Measurements from ENCODE around the gene MLLT10.

MLLT10 gene

DNA sequence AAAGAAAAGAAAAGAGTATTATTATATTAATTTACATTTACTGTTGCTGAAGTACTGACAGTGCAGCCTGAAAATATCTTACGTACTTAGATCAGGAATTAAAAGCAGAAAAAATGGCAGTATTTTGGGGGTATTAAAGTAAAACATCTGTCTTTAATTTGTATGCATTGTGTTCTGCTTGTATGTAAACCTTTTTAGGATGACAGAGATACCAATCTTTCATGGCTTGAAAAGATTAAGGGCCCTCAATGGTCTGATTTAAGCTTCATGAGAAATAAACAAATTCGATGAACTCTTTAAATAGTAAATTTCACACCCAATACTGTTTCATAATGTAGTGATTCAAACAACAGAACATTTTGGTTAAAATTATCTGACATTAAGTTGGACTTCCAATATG, 116.3 kb downstream of the MLLT10 start:
- DNase-seq, result no peak

DNA sequence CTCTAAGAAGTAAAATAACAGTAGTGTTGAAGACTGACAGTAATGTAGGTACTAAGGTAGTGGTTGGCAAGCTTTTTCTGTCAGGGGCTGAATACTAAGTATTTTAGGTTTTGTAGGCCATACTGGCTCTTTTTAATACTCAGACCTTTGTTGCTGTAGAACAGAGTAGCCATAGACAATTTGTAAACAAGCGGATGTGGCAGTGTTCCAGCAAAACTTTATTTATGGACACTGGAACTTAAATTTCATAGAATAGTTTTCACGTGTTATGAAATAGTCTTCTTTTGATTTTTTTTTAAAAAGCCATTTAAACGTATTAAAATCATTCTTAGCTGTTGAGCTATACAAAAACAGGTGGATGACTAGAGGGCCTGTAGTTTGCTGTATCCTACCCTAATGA, 121.2 kb downstream of the MLLT10 start:
- DNase-seq, result no peak

DNA sequence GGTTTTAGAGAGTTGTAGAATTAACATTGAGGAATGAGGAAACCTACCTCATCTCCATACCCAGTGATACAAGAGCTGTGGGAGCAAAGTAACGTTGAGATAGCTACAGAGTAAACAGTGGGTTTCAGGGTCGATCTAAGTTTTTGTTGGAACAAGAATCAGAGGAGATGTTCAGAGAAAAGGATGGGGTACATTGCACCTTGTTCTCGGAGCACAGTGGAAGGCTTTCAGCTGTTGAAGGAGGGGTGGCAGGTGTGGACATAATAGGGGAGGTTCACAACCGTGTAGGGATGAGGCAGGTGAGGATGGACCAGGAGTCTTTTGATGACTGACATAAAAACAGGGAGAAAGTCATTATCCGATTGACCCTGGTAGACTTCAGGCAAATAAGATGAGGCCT, 121.7 kb downstream of the MLLT10 start:
- no peak for DNase-seq

DNA sequence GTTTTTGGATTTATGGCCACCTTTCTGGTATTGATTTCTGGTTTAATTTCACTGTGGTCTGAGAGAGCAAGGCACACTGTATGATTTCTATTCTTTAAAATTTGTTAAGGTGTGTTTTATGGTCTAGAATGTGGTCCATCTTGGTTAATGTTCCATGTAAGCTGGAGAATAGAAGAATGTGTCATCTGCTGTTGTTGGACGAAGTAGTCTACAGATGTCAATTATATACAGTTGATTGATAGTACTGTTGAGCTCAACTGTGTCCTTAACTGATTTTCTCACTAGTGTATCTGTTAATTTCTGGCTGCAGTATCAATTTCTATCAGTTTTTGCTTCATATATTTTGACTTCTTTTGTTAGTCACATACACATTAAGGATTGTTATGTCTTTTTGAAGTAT, 127.1 kb downstream of the MLLT10 start:
- DNase-seq, result no peak

DNA sequence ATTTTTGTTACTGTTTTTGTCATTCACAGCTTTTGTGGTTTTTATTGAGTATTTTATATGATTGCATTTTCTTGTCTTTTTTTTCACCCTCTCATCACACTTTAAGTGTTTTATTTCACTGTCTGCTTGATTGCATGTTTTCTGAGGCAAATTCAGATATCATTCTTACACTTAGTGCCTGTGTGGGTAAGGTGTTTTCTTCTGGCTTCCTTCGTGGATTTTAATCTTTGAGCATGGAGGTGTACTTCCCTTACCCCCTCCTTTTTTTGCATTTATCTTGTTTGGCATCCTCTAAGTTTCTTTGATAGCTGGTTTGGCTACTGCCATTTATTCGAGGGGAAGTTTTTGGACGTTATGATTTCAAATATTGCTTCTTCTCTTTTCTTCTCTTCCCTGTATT, 127.9 kb downstream of the MLLT10 start:
- no peak for DNase-seq

DNA sequence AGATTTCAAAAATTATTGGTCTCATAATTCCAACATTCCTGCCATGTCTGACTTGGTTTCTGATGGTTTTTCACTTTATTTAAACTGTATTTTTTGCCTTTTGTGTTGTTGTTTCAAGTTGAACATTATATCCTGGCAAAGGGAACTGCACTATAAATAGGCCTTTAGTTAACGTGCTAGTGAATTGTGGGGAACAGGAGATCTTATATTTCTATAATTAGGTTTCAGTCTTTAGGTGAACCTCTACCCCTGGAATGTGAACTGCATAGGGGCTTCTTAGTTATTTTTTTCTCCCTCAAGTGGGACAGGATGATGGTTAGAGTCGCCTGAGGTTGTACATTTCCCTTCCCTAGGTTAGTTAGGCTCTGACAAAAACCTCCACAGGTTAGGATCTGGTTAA, 128.6 kb downstream of the MLLT10 start:
- no peak for DNase-seq

DNA sequence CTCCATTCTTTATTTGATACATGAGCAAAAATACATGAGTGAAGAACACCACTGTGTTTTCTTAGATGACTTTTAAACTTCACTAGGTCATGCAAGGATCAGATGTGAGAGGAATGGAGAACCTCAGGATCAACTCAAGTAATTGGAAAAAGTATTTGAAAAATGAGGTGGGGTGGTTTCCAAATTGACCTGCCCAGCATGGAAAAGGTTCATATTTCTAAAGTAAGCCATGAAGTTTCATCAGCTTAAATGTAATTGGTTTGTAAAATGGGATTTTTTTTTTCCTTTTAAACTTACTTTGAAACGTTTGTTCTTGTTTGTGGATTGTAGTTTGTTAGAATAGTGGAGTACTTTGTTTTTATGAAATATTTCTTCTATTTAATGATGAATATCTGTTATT, 134.8 kb downstream of the MLLT10 start:
- DNase-seq, result no peak

DNA sequence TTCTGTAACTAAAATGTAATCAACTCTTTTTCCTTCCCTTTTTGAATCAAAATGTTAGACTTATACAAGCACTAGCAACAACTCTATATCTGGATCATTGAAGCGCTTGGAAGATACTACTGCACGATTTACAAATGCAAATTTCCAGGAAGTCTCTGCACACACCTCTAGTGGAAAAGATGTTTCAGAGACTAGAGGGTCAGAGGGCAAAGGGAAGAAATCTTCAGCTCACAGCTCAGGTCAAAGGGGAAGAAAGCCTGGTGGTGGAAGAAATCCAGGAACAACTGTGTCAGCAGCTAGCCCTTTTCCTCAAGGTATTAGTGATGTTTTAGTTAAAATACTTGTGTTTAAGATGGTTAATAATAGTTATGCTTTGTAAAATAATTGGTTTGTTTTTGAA, 136.4 kb downstream of the MLLT10 start:
- no peak for DNase-seq

DNA sequence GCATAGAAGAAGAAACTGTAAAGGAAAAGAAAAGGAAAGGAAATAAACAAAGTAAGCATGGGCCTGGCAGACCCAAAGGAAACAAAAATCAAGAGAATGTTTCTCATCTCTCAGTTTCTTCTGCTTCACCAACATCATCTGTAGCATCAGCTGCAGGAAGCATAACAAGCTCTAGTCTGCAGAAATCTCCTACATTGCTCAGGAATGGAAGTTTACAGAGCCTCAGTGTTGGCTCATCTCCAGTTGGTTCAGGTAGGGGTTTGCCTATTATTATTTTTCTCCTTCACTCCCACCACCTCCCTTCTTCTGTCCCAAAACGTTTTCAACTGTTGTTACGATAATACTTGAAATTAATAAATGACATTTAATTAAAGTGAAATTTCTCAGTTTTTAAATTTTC, 139.6 kb downstream of the MLLT10 start:
- no peak for DNase-seq

DNA sequence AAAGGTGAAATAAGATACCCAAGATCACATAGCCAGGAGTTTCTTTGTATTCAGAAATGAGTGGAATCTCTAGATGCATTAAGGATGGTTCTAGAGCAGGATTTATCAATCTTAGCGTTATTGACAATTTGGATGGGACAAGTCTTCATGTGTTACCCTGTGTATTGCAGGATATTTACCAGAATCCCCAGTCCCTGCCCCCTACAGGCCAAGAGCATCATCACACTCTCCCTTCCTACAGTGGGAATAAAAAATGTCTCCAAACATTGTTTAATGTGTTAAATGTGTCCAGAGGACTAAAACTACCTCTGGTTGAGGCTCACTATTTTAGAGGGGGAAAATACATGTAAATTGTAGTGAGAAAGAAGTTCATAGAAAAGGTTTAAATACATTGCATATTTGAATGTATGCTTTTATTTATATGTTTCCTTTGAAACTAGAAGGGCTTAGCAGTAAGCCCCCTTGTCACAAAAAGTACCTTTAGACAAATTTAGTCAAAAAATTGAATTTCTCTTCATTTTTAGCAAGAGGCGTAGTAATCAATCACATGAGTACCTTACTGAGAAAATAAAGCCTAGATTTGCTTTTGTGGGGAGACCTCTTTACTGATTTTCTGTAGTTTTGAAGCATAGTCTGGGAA, 141.2 kb downstream of the MLLT10 start:
- DNase-seq, result no peak

DNA sequence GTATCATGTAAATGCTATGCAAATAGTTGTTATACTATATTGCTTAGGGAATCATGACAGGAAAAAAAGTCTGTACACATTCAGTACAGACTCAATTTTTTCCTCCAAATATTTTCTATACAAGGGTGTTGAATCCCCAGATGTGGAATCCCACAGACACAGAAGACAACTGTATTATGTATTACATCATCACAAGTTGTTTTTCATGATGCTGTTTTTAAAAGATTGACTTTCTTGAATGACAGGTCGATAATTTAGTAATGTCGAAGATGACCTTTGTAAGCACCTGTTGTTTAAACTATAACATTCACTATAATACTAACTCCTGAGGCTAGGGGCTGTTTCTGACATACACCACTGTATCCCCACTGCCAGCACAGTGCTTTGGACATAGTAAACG, 143.5 kb downstream of the MLLT10 start:
- no peak for DNase-seq

DNA sequence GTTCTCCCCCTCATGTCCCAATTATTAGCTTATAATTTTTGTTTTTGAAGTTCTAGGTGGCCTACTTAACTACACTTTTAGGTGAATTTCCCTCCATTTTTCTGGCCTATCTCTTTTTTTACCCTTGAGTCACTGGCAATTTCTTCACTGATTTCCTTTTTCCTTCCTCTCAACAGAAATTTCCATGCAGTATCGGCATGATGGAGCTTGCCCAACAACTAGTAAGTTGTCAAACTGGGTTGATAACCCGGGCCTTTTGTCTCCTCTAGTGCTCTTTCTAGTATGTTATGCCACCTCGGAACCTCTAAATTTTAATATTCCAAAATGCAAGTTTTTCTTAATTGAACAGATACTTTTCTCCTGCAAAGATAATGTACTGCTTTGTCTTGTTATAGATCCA, 147.1 kb downstream of the MLLT10 start:
- DNase-seq, result no peak

DNA sequence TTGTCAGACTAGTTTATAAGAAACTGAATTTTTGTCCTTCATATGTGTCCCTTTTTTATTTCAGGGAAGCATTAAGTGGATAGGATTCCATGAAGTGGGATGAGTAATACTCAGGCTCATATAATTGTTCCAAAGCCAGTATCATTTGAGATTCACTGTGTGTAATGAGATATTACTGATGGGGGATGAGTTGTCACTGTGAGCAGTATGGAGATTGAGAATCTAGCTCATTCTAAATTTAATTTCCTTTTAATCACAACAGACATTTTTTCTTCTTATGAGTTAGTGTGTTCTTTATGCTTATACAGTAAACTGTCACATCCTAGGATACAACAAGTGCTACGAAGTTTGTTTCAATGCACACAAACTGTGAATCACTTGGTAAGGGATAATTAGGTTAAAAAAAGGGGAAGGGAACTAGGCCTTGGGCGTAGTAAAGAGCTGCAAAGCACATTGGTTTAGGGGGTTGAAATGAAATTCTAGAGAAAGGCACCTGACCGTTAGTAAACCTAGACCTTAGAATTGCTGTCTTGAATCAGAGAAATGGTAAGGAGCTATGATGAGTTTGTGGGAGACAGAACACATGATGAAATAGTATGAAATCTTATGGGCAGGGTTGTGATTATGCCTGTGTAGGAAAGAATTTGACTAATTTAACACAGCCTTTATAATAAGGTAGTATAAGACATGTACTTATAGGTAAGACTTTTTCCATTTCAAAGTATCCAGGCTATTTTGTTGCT, 153.4 kb downstream of the MLLT10 start:
- no peak for DNase-seq

DNA sequence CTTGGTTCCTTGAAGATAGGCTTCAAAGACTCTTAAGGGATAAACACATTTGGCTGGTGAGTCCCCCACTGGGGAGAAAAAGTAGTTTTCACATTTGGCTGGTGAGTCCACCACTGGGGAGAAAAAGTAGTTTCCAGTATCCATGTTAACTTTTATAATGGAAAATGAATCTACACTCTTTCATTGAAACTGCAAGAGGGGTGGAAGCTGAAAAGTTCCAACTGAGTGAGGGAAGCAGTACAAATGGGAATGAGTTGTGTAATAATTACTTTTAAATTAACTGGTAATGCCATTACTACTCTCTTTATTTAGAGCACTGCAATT, 153.9 kb downstream of the MLLT10 start:
- DNase-seq, result no peak

DNA sequence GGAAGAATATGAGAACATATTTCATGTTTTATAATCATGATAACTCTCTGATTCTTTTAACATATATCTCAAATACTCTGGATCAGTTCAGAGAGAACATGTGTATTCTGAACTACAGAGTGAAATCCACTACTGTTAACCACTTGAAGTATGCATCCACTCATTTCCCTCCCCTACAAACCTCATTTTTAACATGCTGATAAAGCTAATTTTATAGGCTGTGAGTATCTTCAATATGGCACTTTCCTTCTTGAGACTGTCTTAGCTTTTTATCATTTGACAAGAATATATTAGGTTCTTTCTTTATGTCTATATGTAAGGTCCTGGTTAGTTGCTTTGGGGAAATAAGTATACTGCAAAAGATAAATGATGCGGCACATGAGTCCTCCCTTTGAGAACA, 154.8 kb downstream of the MLLT10 start:
- no peak for DNase-seq

DNA sequence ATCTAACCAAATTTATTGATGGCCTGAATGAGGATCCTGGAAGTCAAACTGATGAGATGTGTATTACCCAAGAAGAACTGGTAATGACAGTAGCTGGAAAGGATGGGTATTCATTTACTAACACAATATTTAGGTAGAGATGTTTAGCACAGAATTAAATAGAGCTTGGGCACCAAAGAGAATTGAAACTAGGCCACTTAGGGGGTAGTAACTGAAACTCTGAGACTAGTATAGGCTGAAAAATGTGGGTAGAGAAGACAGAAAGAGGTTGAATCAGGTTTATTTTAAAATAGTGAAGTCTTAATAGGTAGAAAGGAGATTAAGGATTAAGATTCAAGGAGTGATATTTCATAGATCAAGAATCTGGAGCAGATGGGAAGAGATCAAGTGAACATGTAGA, 155.8 kb downstream of the MLLT10 start:
- no peak for DNase-seq

DNA sequence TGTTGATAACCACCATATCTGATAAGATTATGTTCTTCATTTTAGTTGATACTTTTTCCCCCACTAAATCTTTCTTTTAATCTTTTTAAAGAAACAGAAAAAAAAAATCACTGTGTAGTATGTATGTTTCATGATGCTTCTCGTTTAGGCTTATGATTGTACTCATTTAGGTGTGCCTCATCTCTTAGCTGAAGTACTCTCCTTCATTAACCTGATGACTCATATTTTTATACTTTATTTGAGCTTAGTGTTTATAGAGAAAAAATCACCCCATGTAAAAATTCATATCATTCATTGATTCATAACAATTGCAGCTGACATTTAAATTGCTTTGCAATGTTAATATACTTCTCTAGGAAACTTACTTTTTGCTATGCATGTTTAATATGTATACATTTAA, 158.9 kb downstream of the MLLT10 start:
- no peak for DNase-seq

DNA sequence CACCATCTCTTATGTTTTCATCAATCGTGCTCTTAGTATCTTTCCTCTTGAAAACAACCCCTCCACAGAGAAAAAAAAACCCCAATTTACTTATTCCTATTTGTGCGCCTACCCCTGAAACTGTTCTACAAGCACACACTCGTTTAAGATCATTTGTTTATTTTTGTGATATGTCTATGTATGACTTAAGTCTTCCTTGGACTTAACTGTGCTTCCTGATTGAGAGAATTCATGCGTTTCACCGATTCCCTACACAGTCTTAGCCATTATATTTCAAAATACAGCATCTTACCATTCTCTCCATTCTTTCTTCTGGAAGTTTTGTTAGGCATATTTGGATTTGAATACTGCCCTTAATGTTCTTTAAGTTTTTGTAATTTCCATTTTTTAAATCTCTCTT, 159.4 kb downstream of the MLLT10 start:
- DNase-seq, result no peak

DNA sequence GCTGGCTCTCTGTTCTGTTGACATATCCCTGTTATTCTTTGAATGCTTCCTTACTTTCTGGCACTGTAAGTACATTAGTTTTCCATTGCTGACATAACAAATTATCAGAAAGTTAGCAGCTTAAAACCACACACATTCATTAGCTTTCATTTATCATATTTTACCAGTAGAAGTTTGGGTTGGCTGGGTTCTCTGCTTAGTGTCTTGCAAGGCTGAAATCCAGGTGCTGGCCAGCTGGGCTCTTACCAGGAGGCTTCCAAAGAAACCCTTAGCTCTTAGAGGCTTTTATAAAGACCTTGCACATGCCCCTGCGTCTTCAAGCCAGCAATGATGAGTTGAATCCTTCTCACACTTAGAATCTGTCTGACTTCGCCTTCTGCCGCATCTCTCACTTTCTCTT, 160.6 kb downstream of the MLLT10 start:
- DNase-seq, result no peak

DNA sequence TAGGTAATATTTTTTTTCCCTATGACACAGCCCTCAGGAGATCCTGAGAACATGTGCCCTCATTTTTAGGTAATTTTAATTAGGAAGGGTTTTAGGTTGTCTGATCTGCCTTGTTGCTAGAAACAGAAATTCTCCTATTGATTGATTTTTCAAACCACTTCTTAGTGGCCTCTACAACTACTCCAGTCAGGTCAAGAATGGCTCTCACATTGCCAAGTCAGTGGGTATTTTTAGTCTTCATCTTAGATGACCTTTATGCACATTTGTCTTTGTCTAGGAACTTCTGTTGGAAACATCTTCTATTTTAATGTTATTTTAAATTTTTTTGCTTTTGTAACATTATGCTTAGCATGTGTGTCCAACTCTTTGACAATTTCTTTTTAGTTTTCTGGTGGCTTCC, 162.3 kb downstream of the MLLT10 start:
- no peak for DNase-seq

DNA sequence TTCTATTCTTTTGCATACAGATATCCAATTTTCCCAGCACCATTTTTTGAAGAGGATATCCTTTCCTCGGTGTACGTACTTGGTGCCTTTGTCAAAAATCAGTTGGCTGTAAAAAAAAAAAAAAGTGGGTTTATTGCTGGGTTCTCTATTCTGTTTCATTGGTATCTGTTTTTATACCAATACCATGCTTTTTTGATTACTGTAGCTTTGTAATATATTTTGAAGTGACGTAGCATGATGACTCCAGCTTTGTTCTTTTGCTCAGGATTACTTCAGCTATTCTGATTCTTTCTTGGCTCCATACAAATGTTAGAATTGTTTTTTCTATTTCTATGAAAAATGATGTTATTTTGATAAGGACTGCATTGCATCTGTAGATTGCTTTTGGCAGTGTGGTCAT, 165.5 kb downstream of the MLLT10 start:
- DNase-seq, result no peak

DNA sequence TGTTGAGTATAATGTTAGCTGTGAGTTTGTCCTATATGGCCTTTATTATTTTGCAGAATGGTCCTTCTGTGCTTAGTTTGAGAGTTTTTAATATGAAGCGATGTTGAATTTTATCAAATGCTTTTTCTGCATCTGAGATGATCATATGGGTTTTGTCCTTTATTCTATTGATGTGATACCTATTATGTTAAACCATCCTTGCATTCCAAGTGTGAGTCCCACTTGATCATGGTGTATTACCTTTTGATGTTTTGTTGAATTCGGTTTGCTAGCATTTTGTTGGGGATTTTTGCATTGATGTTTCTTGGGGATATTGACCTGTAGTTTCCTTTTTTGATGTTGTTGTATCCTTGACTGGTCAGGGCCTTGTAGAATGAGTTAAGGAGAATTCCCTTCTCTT, 166.4 kb downstream of the MLLT10 start:
- DNase-seq, result no peak

DNA sequence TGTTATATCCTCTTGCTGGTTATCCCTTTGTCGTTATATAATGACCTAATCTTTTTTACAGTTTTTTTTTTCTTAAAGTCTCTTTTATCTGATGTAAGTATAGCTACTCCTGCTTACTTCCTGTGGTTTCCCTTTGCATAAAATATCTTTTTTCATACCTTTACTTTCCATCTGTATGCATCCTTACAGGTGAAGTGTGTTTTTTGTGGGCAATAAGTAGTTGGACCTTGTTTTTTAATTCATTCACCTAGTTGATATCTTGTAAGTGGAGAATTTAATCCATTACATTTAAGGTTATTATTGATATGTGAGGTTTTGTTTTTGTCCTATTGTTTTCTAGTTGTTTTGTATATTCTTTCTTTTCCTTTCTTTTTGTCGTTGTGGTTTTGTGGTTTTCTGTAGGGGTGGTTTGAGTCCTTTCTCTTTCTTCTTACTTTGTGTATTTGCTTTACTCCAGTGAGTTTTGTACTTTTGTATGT, 168.6 kb downstream of the MLLT10 start:
- no peak for DNase-seq

DNA sequence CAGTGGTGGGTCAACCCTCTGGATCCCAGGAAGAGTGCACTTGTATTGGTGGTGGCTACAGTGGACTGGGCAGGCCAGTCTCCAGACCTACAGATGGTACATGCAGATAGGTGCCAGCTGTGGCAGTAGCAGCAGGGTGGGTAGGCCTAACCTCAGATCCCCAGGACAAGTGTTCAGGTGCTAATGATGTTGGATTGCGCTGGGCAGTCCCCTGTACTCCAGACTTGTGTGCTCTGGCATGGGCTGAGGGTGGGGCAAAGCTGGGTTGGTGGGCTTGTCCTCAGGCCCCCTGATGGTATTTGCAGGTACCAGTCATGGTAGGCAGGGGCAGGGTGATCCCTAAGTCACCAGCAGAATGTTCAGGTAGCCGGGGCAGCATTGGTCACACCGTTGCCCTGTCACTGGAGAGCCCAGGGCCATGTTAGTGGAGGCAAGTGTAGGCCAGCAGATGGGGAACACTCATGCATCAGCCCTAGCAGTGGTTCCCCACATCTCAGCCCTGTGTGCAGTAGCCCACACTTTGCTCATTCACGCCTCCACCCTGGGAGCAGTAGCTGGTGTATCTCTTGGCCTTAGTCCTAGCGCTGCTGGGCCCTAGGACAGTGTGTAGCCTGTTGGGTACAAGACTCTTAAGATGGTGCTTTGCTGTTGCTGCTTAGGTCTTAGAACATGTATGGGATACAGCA, 171.3 kb downstream of the MLLT10 start:
- no peak for DNase-seq

DNA sequence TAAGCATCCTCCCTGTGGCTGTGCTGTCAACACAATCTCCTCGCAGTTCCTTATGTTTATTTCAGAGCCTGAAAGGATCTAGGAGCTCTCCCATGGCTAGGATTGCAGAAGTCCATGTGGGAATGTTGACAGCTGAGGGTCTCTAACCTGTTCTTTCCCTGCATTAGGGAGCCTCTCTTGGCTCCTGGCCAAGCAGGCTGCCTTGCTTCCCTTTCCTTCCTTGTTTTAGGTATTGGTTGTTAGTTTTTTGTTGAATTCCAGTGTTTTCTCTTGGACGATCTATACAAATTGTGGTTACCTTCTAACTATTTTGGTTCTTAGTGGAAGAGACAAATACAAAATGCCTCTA, 171.8 kb downstream of the MLLT10 start:
- DNase-seq, result no peak
